Coronary artery (tissue), 2 donors: ENCODE measurements around the gene ELF5.

Experiments
- DNase-seq: peaks from one replicate; pipeline ENCODE4 v3.0.0-alpha.2; 2017; ENCODE audit warnings: low spot score
- H3K27ac ChIP-seq, 2 donors: fragments of 200-600 bp; sonication (generic); one replicate each; pipeline ENCODE4 v1.5.1; 2016 to 2019
- H3K4me3 ChIP-seq: fragments of 200-600 bp; sonication (generic); 2 replicates; pipeline ENCODE4 v1.5.1; 2016; ENCODE audit warnings: mild to moderate bottlenecking, moderate library complexity
- CTCF ChIP-seq: fragments of 200-600 bp; sonication (generic); IDR thresholded peaks from one replicate; pipeline ENCODE4 v1.5.1; 2019; ENCODE audit warnings: antibody characterized with exemption

Gene ELF5

GRCh38 chr11:34439610-34440198 is 73.9 kb downstream of the ELF5 start:
- Histone ChIP-seq H3K27ac (peak overlapping the region; percentile 85 to 96), H3K4me3 (peak overlapping the region; percentile 88)
- no peak for TF ChIP-seq CTCF
- DNase-seq: no peak

- no peak for TF ChIP-seq CTCF
- Histone ChIP-seq H3K4me3 (peak within 1 kb of the TSS; percentile 88), H3K27ac (peak within 1 kb of the TSS; percentile 85 to 96)
- peak; percentile 99 for DNase-seq
Measured at GRCh38 chr11:34438529-34439507, 74.8 kb downstream of the ELF5 start, which contains the start of gene CAT. CAT (plus strand) TSS chr11:34438934; CDS start chr11:34439014, 80 bp downstream.

DNA sequence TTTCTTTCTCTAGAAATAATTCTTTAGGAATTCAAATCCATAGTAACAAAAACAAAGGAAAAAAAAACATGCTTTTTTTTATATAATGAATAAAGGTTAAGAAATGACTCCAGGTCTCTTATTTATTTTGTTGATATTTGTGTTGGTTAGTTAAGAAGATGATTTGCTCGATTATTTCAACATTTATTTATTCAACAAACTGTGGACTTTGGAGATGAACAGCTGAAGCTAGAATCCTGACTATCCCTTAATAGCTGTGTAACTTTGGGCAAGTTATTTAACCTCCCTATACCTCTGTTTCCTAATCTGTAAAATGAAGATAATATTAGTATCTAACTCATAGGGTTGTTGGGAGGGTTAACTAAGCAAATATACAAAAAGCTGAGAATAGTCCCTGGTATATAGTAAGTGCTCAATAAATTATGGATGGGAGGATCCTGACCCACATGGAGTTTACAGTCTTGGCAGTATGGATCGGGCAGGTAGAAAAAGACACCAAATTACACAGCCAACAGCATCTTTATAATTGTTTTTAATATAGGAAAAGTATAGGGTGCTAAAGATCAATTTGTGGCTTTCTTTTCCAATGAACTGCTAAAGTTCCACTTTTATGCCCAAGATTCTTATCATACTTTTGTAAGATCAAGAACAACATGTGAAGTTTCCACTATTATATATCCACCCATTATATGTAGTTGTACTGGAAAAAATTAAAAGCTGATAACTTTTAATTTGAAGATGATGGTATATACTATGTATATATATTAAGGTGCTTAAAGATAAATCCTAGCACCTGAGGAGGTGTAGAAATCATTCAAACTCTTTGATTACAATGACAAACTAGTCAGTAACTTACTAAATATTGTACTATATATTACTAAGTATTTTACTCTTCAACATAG is 76.1 kb downstream of the ELF5 start:
- DNase-seq: no peak
- no peak for TF ChIP-seq CTCF
- H3K27ac ChIP-seq: no peak overlapping the region
- peak overlapping the region; percentile 88 for H3K4me3 ChIP-seq

GRCh38 chr11:34433899-34434298 is 79.7 kb downstream of the ELF5 start:
- H3K27ac ChIP-seq: no peak overlapping the region
- TF ChIP-seq CTCF: no peak
- H3K4me3 ChIP-seq: no peak overlapping the region
- no peak for DNase-seq

DNA sequence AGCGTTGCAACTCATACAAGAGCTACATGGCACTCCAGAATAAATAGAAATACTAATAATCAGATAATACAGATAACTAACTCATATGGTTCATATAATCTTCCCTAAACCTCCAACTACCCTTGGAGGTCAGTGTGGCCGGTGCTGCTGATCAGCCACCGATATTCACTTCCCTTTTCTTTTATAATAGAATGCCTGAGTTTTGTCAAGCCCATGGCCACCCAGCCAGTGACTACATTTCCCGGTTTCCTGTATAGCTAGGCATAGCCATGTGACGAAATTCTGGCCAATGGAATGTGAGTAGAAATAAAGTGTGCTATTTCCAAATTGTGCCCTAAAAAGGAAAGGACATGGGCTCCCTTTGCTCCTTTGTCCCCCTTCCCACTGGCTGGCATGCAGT is 80.8 kb downstream of the ELF5 start:
- no peak overlapping the region for H3K4me3 ChIP-seq
- DNase-seq: no peak
- no peak for TF ChIP-seq CTCF
- H3K27ac ChIP-seq: no peak overlapping the region

GRCh38 chr11:34431979-34432378 is 81.6 kb downstream of the ELF5 start:
- no peak overlapping the region for H3K4me3 ChIP-seq
- H3K27ac ChIP-seq: no peak overlapping the region
- no peak for TF ChIP-seq CTCF
- DNase-seq: no peak
